ENCODE results near the gene LAMC3. TPM values are rescaled to one million over a fixed set of nuclear protein-coding genes. Genes with fewer than 3 reads are reported as not detected.

LAMC3 gene
- polyA plus RNA-seq, 1 experiment, result 0.01 TPM

- Histone ChIP-seq H3K27me3 (ENCODE audit: control insufficient read depth, insufficient read depth, low read length) (no peaks in the 10 kb centered on the region; the same call in 1 of the 2 replicates), H3K4me3 (ENCODE audit: low read depth, low read length) (no peak overlapping the region), H3K36me3 (ENCODE audit: control insufficient read depth, insufficient read depth, low read length) (no peaks in the 10 kb centered on the region)
- ChIA-PET CTCF (no interaction called here), POLR2A (no interaction called here)
- no peak for DNase-seq (ENCODE audit: low read depth)
- TF ChIP-seq CTCF (IDR thresholded peaks at IDR 0.05; ENCODE audit: insufficient read depth, low read depth, low read length), result no peak
Observed at GRCh38 chr9:131119600-131119999, 110.6 kb downstream of the LAMC3 start.

- no peaks in the 10 kb centered on the region for H3K36me3 ChIP-seq (ENCODE audit: control insufficient read depth, insufficient read depth, low read length)
- ChIA-PET POLR2A (no interaction called here), CTCF (no interaction called here)
- TF ChIP-seq CTCF (IDR thresholded peaks at IDR 0.05; ENCODE audit: insufficient read depth, low read depth, low read length), result no peak
- DNase-seq (ENCODE audit: low read depth), result no peak
- H3K4me3 ChIP-seq (ENCODE audit: low read depth, low read length), result no peak overlapping the region
- H3K27me3 ChIP-seq (ENCODE audit: control insufficient read depth, insufficient read depth, low read length), result no peaks in the 10 kb centered on the region; the same call in 1 of the 2 replicates
Observed at GRCh38 chr9:131120620-131121228, 111.8 kb downstream of the LAMC3 start.

- no peak for TF ChIP-seq CTCF (IDR thresholded peaks at IDR 0.05; ENCODE audit: insufficient read depth, low read depth, low read length)
- ChIA-PET POLR2A (no interaction called here), CTCF (no interaction called here)
- Histone ChIP-seq H3K36me3 (ENCODE audit: control insufficient read depth, insufficient read depth, low read length) (no peaks in the 10 kb centered on the region), H3K27me3 (ENCODE audit: control insufficient read depth, insufficient read depth, low read length) (no peaks in the 10 kb centered on the region; the same call in 1 of the 2 replicates), H3K4me3 (ENCODE audit: low read depth, low read length) (no peak overlapping the region)
- no peak for DNase-seq (ENCODE audit: low read depth)
Observed at GRCh38 chr9:131121346-131121745, 112.4 kb downstream of the LAMC3 start.

GRCh38 chr9:131122158-131122557 is 113.2 kb downstream of the LAMC3 start:
- Histone ChIP-seq H3K4me3 (ENCODE audit: low read depth, low read length) (no peak overlapping the region), H3K36me3 (ENCODE audit: control insufficient read depth, insufficient read depth, low read length) (no peaks in the 10 kb centered on the region), H3K27me3 (ENCODE audit: control insufficient read depth, insufficient read depth, low read length) (no peaks in the 10 kb centered on the region; the same call in 1 of the 2 replicates)
- TF ChIP-seq CTCF (IDR thresholded peaks at IDR 0.05; ENCODE audit: insufficient read depth, low read depth, low read length), result no peak
- POLR2A ChIA-PET, result no interaction called here
- CTCF ChIA-PET, result interaction anchor here (1.0 to 1.4 kb wide), 2 partner anchors 12 to 76 kb away, joined by 3 read pairs; no protein-coding TSS in a partner anchor
- no peak for DNase-seq (ENCODE audit: low read depth)

- DNase-seq (ENCODE audit: low read depth), result no peak
- ChIA-PET CTCF (interaction anchor here (0.9 to 2.1 kb wide), 6 partner anchors 12 to 211 kb away, joined by 3 to 12 read pairs (median 4); no protein-coding TSS in a partner anchor), POLR2A (no interaction called here)
- H3K4me3 ChIP-seq (ENCODE audit: low read depth, low read length), result peak overlapping the region; percentile 86
- peaks cover 8% of the 10 kb centered on the region for H3K36me3 ChIP-seq (ENCODE audit: control insufficient read depth, insufficient read depth, low read length)
- TF ChIP-seq CTCF (IDR thresholded peaks at IDR 0.05; ENCODE audit: insufficient read depth, low read depth, low read length), result no peak
- H3K27me3 ChIP-seq (ENCODE audit: control insufficient read depth, insufficient read depth, low read length), result no peaks in the 10 kb centered on the region
Observed at GRCh38 chr9:131125038-131125287, 116.0 kb downstream of the LAMC3 start.
